HL-60 (cell line): Measurements from ENCODE around the gene ZNRF1.

Source experiments
- POLR2AphosphoS5 ChIP-seq: IDR thresholded peaks from 2 replicates; pipeline ENCODE4 v1.6.1; 2012; ENCODE audit warnings: low read depth
- TF ChIP-seq, protein P1 (sequence below): IDR thresholded peaks from one replicate; pipeline ENCODE4 v1.5.1; 2011; ENCODE audit warnings: low read length, control low read depth, inconsistent platforms; ENCODE audit not compliant: insufficient read depth

DNA sequence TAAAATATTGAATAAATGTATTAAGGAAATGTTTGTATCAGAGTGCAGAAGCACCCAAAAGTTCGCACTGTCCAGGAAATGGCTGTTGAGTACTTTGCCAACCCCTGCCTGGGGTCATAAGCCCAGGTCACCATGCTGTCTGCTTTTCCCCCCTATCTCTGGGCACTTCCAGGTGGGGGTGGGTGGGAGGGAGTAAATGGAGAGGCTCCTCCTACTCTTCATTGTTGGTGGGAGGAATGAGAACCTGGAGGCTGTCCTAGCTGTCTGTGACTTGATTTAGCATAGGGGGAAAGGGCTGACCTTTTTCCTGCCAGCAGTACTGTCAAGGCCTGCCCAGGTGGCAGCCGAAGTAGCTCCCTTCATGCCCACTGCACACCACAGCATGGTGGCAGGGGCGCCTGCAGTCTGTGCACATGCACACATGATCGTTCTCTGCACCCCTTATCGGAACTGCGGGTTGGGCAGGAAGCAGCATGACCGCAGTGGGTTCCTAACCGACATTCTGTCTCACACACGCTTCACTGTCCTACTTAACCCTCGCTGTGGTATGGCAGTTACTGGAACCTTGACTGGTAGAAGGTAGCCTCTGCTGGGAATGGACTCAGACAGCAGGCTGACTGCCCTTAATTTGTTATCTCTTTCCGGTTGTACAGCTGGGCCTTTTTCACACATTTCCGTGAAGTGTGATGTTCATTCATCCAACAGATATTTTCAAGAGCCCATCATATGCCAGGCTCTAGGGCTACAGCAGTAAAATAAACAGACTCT is 76.3 kb downstream of the ZNRF1 start:
- TF ChIP-seq, protein P1, sequence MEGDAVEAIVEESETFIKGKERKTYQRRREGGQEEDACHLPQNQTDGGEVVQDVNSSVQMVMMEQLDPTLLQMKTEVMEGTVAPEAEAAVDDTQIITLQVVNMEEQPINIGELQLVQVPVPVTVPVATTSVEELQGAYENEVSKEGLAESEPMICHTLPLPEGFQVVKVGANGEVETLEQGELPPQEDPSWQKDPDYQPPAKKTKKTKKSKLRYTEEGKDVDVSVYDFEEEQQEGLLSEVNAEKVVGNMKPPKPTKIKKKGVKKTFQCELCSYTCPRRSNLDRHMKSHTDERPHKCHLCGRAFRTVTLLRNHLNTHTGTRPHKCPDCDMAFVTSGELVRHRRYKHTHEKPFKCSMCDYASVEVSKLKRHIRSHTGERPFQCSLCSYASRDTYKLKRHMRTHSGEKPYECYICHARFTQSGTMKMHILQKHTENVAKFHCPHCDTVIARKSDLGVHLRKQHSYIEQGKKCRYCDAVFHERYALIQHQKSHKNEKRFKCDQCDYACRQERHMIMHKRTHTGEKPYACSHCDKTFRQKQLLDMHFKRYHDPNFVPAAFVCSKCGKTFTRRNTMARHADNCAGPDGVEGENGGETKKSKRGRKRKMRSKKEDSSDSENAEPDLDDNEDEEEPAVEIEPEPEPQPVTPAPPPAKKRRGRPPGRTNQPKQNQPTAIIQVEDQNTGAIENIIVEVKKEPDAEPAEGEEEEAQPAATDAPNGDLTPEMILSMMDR = no peak
- TF ChIP-seq POLR2AphosphoS5 = peak; percentile 98
